Lower leg skin (tissue), 3 donors: Measurements from ENCODE around the gene WSCD2.

Experiments used
- CTCF ChIP-seq, 3 donors: fragments of 450-650 bp; IDR thresholded peaks; one replicate each; pipeline ENCODE4 v1.5.1; 2016; ENCODE audit warnings: antibody characterized with exemption in 3 of 3, mild to moderate bottlenecking in 3 of 3, moderate library complexity in 2 of 3
- POLR2A ChIP-seq, 2 donors: fragments of 450-650 bp; IDR thresholded peaks; one replicate each; pipeline ENCODE4 v1.6.1; 2016 to 2017; ENCODE audit warnings: antibody characterized with exemption in 2 of 2, mild to moderate bottlenecking in 1 of 2, moderate library complexity in 1 of 2

- TF ChIP-seq CTCF (IDR thresholded peaks at IDR 0.05) (no peak), POLR2A (IDR thresholded peaks at IDR 0.05) (no peak)
These were observed 62.0 kb downstream of the WSCD2 start for GRCh38 chr12:108191086-108191485.
